ENCODE measurements around the gene PIK3R6.

DNA sequence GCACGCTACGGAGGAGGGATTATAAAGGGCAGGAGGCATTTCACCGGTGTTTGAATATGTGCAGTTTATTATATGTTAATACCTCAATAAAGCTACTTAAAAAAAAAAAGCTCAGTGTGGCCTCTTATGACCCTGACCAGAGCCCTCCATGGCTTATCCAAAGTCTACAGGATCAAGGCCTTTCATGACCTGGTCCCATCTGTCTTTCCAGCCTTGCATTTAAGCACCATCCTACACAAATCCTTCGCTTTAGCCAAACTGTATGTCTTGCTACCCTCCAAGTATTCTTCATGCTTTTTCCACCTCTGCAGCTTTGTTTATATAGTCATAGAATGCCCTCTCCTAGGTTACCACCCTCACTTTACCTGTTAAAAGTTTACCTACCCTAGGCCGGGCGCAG is 74.8 kb downstream of the PIK3R6 start:
- TF ChIP-seq CTCF (IDR thresholded peaks at IDR 0.05; ENCODE audit: low read depth, low read length) (no peak), POLR2A (IDR thresholded peaks at IDR 0.05; ENCODE audit: extremely low read depth, insufficient read length) (no peak), MAX (IDR thresholded peaks at IDR 0.05; ENCODE audit: low read depth, low read length) (no peak)

All from NB4 (cell line).